Natural killer cell (primary cell): Measurements from ENCODE around the gene IL10. TPM values are rescaled to one million over a fixed set of nuclear protein-coding genes. Genes with fewer than 3 reads are reported as not detected.

Experiments
- ATAC-seq, 3 donors: fragments of 150-1000 bp in 2 of 3; fragments of 200-7000 bp in 1 of 3; cut with Tn5 transposase; 1 replicate in 1 of 3; 2 replicates in 2 of 3; pipeline ENCODE4 v1.10.0; 2021; ENCODE audit warnings: mild to moderate bottlenecking in 2 of 3, moderate library complexity in 2 of 3
- DNase-seq, 2 donors: peaks; one replicate each; pipeline versions ENCODE4 v3.0.0 to v3.0.0-alpha.2; 2013 to 2021; ENCODE audit warnings: mixed read lengths in 1 of 2
- H3K27ac ChIP-seq: one replicate; pipeline ENCODE4 v1.5.1; 2013; ENCODE audit warnings: mild to moderate bottlenecking, low read length
- H3K27me3 ChIP-seq: one replicate; pipeline ENCODE4 v1.6.1; 2013; ENCODE audit warnings: low read length; ENCODE audit not compliant: control insufficient read depth, insufficient read depth
- H3K36me3 ChIP-seq: one replicate; pipeline ENCODE4 v1.6.1; 2013; ENCODE audit warnings: low read length; ENCODE audit not compliant: control insufficient read depth, insufficient read depth
- H3K4me1 ChIP-seq: one replicate; pipeline ENCODE4 v1.6.1; 2013; ENCODE audit warnings: low read length; ENCODE audit not compliant: control insufficient read depth, insufficient read depth
- H3K4me3 ChIP-seq: one replicate; pipeline ENCODE4 v1.5.1; 2013; ENCODE audit warnings: low read length
- H3K9me3 ChIP-seq: one replicate; pipeline ENCODE4 v1.6.1; 2013; ENCODE audit warnings: low read length; ENCODE audit not compliant: control insufficient read depth, insufficient read depth
- H3K27ac Mint-ChIP-seq, 2 donors: one replicate each; pipeline ENCODE4 v1.8.0; 2022; ENCODE audit warnings: mild to moderate bottlenecking in 2 of 2, mixed read lengths in 2 of 2, moderate library complexity in 1 of 2
- H3K27me3 Mint-ChIP-seq, 2 donors: one replicate each; pipeline ENCODE4 v1.8.0; 2022; ENCODE audit warnings: low read depth in 2 of 2, mixed read lengths in 2 of 2
- H3K36me3 Mint-ChIP-seq: one replicate; pipeline ENCODE4 v1.8.0; 2022; ENCODE audit warnings: mixed read lengths
- H3K4me1 Mint-ChIP-seq, 2 donors: one replicate each; pipeline ENCODE4 v1.8.0; 2022; ENCODE audit warnings: mixed read lengths in 2 of 2
- H3K4me3 Mint-ChIP-seq: one replicate; pipeline ENCODE4 v1.8.0; 2022; ENCODE audit warnings: mild to moderate bottlenecking, moderate library complexity, mixed read lengths
- H3K9me3 Mint-ChIP-seq, 2 donors: one replicate each; pipeline ENCODE4 v1.8.0; 2022; ENCODE audit warnings: mixed read lengths in 2 of 2
- CTCF ChIP-seq: fragments of 200-600 bp; IDR thresholded peaks from one replicate; pipeline ENCODE4 v1.8.0; 2022; ENCODE audit warnings: antibody characterized with exemption
- WGBS: methylation state at CpG from one replicate; pipeline ENCODE4 v1.1.7; 2013; ENCODE audit warnings: missing lambda C conversion rate; ENCODE audit not compliant: insufficient coverage; 5-methylcytosine and 5-hydroxymethylcytosine counted together
- intact Hi-C: fragments of 100-400 bp; cut with micrococcal nuclease; formaldehyde crosslinking; loops from one replicate; pipeline ENCODE4 v1.14.2; 2022
- total RNA-seq, 4 donors: library from RNA; stranded (reverse); fragments of 120-200 nt in 1 of 4; gene quantifications; one replicate each; pipeline versions ENCODE4 v1.2.3 to v1.2.4, GENCODE V29; 2013 to 2022

Gene IL10
- total RNA-seq, 3 donors from 2014 or later (not counting 1 experiment from before 2014, with no cell fraction given), result 1.0 TPM; not detected in 2

GRCh38 chr1:206814716-206815341 is 42.5 kb upstream of the IL10 start:
- Mint-ChIP-seq H3K36me3 (no peaks in the 10 kb centered on the region), H3K9me3 (peaks cover 0 to 2% of the 10 kb centered on the region in 2 donors), H3K27ac (no peak overlapping the region), H3K4me1 (peaks cover 14 to 17% of the 10 kb centered on the region in 2 donors), H3K27me3 (peaks cover 0 to 3% of the 10 kb centered on the region in 2 donors), H3K4me3 (no peak overlapping the region)
- Histone ChIP-seq H3K4me1 (peaks cover 3% of the 10 kb centered on the region), H3K4me3 (no peak overlapping the region), H3K27ac (peak overlapping the region; percentile 14), H3K9me3 (peaks cover 4% of the 10 kb centered on the region), H3K36me3 (no peaks in the 10 kb centered on the region), H3K27me3 (no peaks in the 10 kb centered on the region)
- DNase-seq (no peak), ATAC-seq (no peak)
- intact Hi-C loops, result no loop called here
- 92% methylated on average over 2 of the region's 2 CpGs for WGBS
- TF ChIP-seq CTCF, result no peak

- Mint-ChIP-seq H3K4me3 (no peak overlapping the region), H3K4me1 (peaks cover 13 to 25% of the 10 kb centered on the region in 2 donors), H3K9me3 (peaks cover 0 to 2% of the 10 kb centered on the region in 2 donors), H3K27ac (no peak overlapping the region), H3K27me3 (peaks cover 7% of the 10 kb centered on the region in 2 donors), H3K36me3 (no peaks in the 10 kb centered on the region)
- H3K27ac ChIP-seq, result no peak overlapping the region
- no peak for DNase-seq
- peaks cover 3% of the 10 kb centered on the region for H3K4me1 ChIP-seq
- intact Hi-C loops, result no loop called here
- H3K27me3 ChIP-seq, result no peaks in the 10 kb centered on the region
- WGBS, result 95% methylated on average over 1 of the region's 2 CpGs
- ATAC-seq, result no peak
- no peak overlapping the region for H3K4me3 ChIP-seq
- no peaks in the 10 kb centered on the region for H3K36me3 ChIP-seq
- peaks cover 4% of the 10 kb centered on the region for H3K9me3 ChIP-seq
- no peak for TF ChIP-seq CTCF
Measured at GRCh38 chr1:206812471-206812870, 40.2 kb upstream of the IL10 start.

- Mint-ChIP-seq H3K4me3 (no peak overlapping the region), H3K36me3 (no peaks in the 10 kb centered on the region), H3K27me3 (peaks cover 11 to 26% of the 10 kb centered on the region in 2 donors), H3K4me1 (peaks cover 0 to 12% of the 10 kb centered on the region in 2 donors), H3K27ac (no peak overlapping the region), H3K9me3 (peaks cover 0 to 2% of the 10 kb centered on the region in 2 donors)
- 66% methylated on average over 2 of the region's 4 CpGs for WGBS
- Histone ChIP-seq H3K27me3 (no peaks in the 10 kb centered on the region), H3K9me3 (peaks cover 4% of the 10 kb centered on the region), H3K4me1 (no peaks in the 10 kb centered on the region), H3K27ac (no peak overlapping the region), H3K4me3 (no peak overlapping the region), H3K36me3 (no peaks in the 10 kb centered on the region)
- no peak for TF ChIP-seq CTCF
- intact Hi-C loops, result loop anchor here (1.0 to 10.0 kb wide), 2 partner anchors 173 to 175 kb away; partner anchors contain the start of gene DYRK3
- DNase-seq, result peak in 1 of 2 donors; percentile 58
- peak in 1 of 3 donors; percentile 45 for ATAC-seq
Measured at GRCh38 chr1:206809504-206810084, 37.3 kb upstream of the IL10 start.
